ENCODE results near the gene ARL8A. TPM values are rescaled to one million over a fixed set of nuclear protein-coding genes. Genes with fewer than 3 reads are reported as not detected.

ARL8A gene
- total RNA-seq, 1 experiment from 2014 or later, result 45.6 TPM

DNA sequence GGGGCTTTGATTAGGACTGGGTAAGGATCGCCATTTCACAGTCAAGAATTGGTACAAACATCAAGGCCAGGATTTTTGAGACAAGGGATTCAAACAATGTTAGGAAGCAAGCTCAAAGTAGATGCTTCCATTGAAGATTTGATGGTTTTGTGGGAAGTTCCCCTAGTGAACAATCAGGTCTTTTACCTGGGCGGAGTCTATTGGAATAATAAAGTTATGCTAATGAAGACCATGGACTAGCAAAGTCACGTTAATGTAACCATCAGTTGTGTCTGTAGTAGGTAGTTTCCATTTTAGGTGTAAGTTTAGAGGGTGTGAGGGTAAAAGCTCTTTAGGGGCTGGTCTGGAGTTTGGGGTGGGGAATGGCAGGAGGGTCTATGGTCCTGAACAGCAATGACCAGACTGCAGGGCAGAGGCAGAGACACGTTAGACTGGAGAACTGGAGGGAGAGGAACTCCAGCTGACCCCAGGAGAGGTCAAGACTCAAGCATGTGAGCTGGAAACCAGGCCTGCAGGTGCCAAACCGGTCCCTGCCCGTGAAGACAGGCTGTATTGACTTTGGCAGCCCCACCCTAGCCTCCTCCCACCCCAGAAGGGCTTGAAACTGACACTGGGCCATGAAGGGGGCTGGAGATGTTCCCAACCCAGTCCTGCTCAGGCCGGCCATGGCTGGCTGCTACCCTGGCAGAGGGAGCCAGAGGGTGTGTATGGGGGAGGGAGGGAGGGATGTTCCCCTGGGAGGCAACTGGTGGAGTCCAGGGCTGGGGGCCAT lies 57.8 kb downstream of the ARL8A start:
- Histone ChIP-seq H2AFZ (ENCODE audit: low read depth, low read length, poor library complexity, severe bottlenecking) (no peak overlapping the region), H3K9me2 (ENCODE audit: insufficient read depth) (no peaks in the 10 kb centered on the region), H3K4me3 (replicated peaks in 1 of 2; ENCODE audit: low read depth in 1 of 2, low read length in 2 of 2) (no peak overlapping the region), H4K20me1 (ENCODE audit: insufficient read depth) (no peaks in the 10 kb centered on the region), H3K27ac (ENCODE audit: low read depth, low read length) (peak overlapping the region; percentile 80; the same call in 1 of the 2 replicates), H3K27me3 (ENCODE audit: insufficient read depth, low read length) (no peaks in the 10 kb centered on the region), H3K4me1 (ENCODE audit: control insufficient read depth in 1 of 2, insufficient read depth in 2 of 2, low read length in 2 of 2) (peaks cover 42 to 64% of the 10 kb centered on the region in 2 experiments), H3K36me3 (ENCODE audit: control insufficient read depth in 1 of 2, insufficient read depth in 2 of 2, low read length in 2 of 2) (no peaks in the 10 kb centered on the region), H3K79me2 (ENCODE audit: insufficient read depth, low read length) (no peaks in the 10 kb centered on the region), H3K9ac (ENCODE audit: low read length) (peak overlapping the region; percentile 17; the same call in 1 of the 2 replicates), H3K4me2 (ENCODE audit: low read length) (peak overlapping the region; percentile 65), H3K9me3 (ENCODE audit: control insufficient read depth in 1 of 2, insufficient read depth in 1 of 2, low read depth in 1 of 2, low read length in 2 of 2) (no peaks in the 10 kb centered on the region)
- ChIA-PET RAD21 (ENCODE audit: low non-redundant PET in 1 of 2, low total read pairs in 2 of 2, uncharacterized antibody in 2 of 2, unreplicated experiment in 2 of 2) (interaction anchor here in 1 of 2 experiments (1.9 kb wide), 1 partner anchor 79 kb away, joined by 5 read pairs; no protein-coding TSS in a partner anchor), CTCF (no interaction called here), POLR2A (interaction anchor here (0.8 to 5.5 kb wide), 2 partner anchors 13 to 75 kb away, joined by 3 to 55 read pairs; partner anchors contain the start of gene ELF3)
- no TSS peak for BruUV-seq (replicated peaks)
- ATAC-seq (no peak), DNase-seq (ENCODE audit: low read depth, low spot score) (no peak)
- TF ChIP-seq SP1 (IDR thresholded peaks at IDR 0.05; ENCODE audit: low read depth) (no peak), ELF1 (IDR thresholded peaks at IDR 0.05; ENCODE audit: borderline replicate concordance, low read depth) (no peak), ZNF274 (IDR thresholded peaks at IDR 0.05; ENCODE audit: low read depth, low read length) (no peak), CTCF (IDR thresholded peaks at IDR 0.05 in 2 of 3, conservative IDR thresholded peaks at IDR 0.05 in 1 of 3; ENCODE audit: borderline replicate concordance in 1 of 3, insufficient read depth in 1 of 3, low read depth in 2 of 3, low read length in 2 of 3) (no peak), REST (IDR thresholded peaks at IDR 0.05; ENCODE audit: low read depth) (no peak), ATF3 (IDR thresholded peaks at IDR 0.05) (no peak), YY1 (IDR thresholded peaks at IDR 0.05; ENCODE audit: extremely low read depth, insufficient replicate concordance, low read depth, low read length) (no peak), EZH2 (IDR thresholded peaks at IDR 0.05) (no peak), CBX3 (IDR thresholded peaks at IDR 0.05; ENCODE audit: low read depth) (no peak), MAX (IDR thresholded peaks at IDR 0.05) (no peak), FOSL1 (IDR thresholded peaks at IDR 0.05; ENCODE audit: low read depth) (no peak)
- intact Hi-C loops (cut with micrococcal nuclease), result no loop called here
